ENCODE measurements around the gene CEP70.
"Not testable (repeated sequence)": the region's sequence is repeated elsewhere in the genome, so short reads cannot be mapped to it uniquely, and the experiment has no call there.

CEP70 gene

GRCh38 chr3:138594150-138594934, at the start of gene CEP70:
Gene CEP70 (minus strand): TSS chr3:138594260. CDS start chr3:138572927, 21,333 bp downstream.
- no peak for DNase-seq

- no peak for DNase-seq
Observed at GRCh38 chr3:138642927-138643253, 48.8 kb upstream of the CEP70 start.

- DNase-seq, result no peak
Observed at GRCh38 chr3:138642226-138642926, 48.3 kb upstream of the CEP70 start.

- no peak for DNase-seq
Observed at GRCh38 chr3:138640537-138640936, 46.5 kb upstream of the CEP70 start.

GRCh38 chr3:138638641-138639040, 44.6 kb upstream of the CEP70 start:
- no peak for DNase-seq

- DNase-seq, result no peak
Observed at GRCh38 chr3:138629526-138629925, 35.5 kb upstream of the CEP70 start.

- DNase-seq, result no peak
Observed at GRCh38 chr3:138625707-138626365, 31.8 kb upstream of the CEP70 start.

- no peak for DNase-seq
Observed at GRCh38 chr3:138624518-138624917, 30.5 kb upstream of the CEP70 start.

GRCh38 chr3:138620431-138620830, 26.4 kb upstream of the CEP70 start:
- no peak for DNase-seq

GRCh38 chr3:138615462-138615861, 21.4 kb upstream of the CEP70 start:
- DNase-seq, result no peak

- no peak for DNase-seq
Observed at GRCh38 chr3:138609898-138610266, 15.8 kb upstream of the CEP70 start.

GRCh38 chr3:138608322-138609135, 14.5 kb upstream of the CEP70 start, which contains the start of gene FAIM:
Gene FAIM (plus strand): TSS chr3:138608771. CDS start chr3:138619727, 10,956 bp downstream.
- DNase-seq, result no peak

GRCh38 chr3:138604106-138604595, 10.1 kb upstream of the CEP70 start:
- not testable (repeated sequence) for DNase-seq

GRCh38 chr3:138601661-138602060, 7.6 kb upstream of the CEP70 start:
- not testable (repeated sequence) for DNase-seq

- DNase-seq, result no peak
Observed at GRCh38 chr3:138600100-138600745, 6.2 kb upstream of the CEP70 start.

- DNase-seq, result no peak
Observed at GRCh38 chr3:138598534-138598933, 4.5 kb upstream of the CEP70 start.

- DNase-seq, result not testable (repeated sequence)
Observed at GRCh38 chr3:138597186-138597976, 3.3 kb upstream of the CEP70 start.

GRCh38 chr3:138594935-138595610, 1.0 kb upstream of the CEP70 start:
- no peak for DNase-seq

- no peak for DNase-seq
Observed at GRCh38 chr3:138593488-138594149, 441 bp downstream of the CEP70 start.

- no peak for DNase-seq
Observed at GRCh38 chr3:138591392-138591791, 2.7 kb downstream of the CEP70 start.

All from DMS 273 treated with DMSO at 0.1 percent for 48 hours (cell line).